A673 (cell line): Measurements from ENCODE around the gene CHAT. TPM values are rescaled to one million over a fixed set of nuclear protein-coding genes. Genes with fewer than 3 reads are reported as not detected.

Experiments used
- BruUV-seq: library from RNA; stranded (reverse); fragments of 400-500 nt; replicated peaks from 2 replicates; lab custom pipeline; 2021; lab: Mats Ljungman, UMichigan
- CTCF ChIA-PET: fragments of 300-600 bp; sonication (Branson Sonifier 250); formaldehyde crosslinking; loops from one replicate; lab custom pipeline; 2022; ENCODE audit warnings: antibody characterized with exemption; lab: Charles Lee
- POLR2A ChIA-PET: fragments of 300-600 bp; sonication (Branson Sonifier 250); formaldehyde crosslinking; loops from one replicate; lab custom pipeline; 2022; ENCODE audit warnings: antibody characterized with exemption; ENCODE audit not compliant: low non-redundant PET; lab: Charles Lee
- DNase-seq: peaks from one replicate; pipeline ENCODE4 v3.0.0-alpha.2; 2015; ENCODE audit warnings: low spot score
- H3K27ac ChIP-seq: fragments of 200-600 bp; sonication (generic); 2 replicates; pipeline ENCODE4 v1.5.1; 2016; ENCODE audit warnings: mixed run types, low read depth, mild to moderate bottlenecking, mixed read lengths, antibody characterized with exemption, low read length; ENCODE audit not compliant: poor library complexity, severe bottlenecking
- H3K27me3 ChIP-seq: fragments of 200-600 bp; sonication (generic); replicated peaks from 2 replicates; pipeline ENCODE4 v1.6.1; 2017; ENCODE audit warnings: mixed run types, low read depth, mild to moderate bottlenecking, mixed read lengths, antibody characterized with exemption, low read length; ENCODE audit not compliant: insufficient read depth, poor library complexity
- H3K36me3 ChIP-seq: fragments of 200-600 bp; sonication (generic); 2 replicates; pipeline ENCODE4 v1.6.1; 2016; ENCODE audit warnings: mixed run types, mild to moderate bottlenecking, mixed read lengths, antibody characterized with exemption, low read length; ENCODE audit not compliant: insufficient read depth, poor library complexity, severe bottlenecking
- H3K4me1 ChIP-seq: fragments of 200-600 bp; sonication (generic); 2 replicates; pipeline ENCODE4 v1.6.1; 2017; ENCODE audit warnings: mixed run types, mild to moderate bottlenecking, mixed read lengths, antibody characterized with exemption, low read length; ENCODE audit not compliant: insufficient read depth, poor library complexity, severe bottlenecking
- H3K4me3 ChIP-seq: fragments of 200-600 bp; sonication (generic); 2 replicates; pipeline ENCODE4 v1.5.1; 2016; ENCODE audit warnings: low read depth, mixed run types, mild to moderate bottlenecking, mixed read lengths, low read length; ENCODE audit not compliant: poor library complexity, severe bottlenecking
- H3K9me3 ChIP-seq: fragments of 200-600 bp; sonication (generic); 2 replicates; pipeline ENCODE4 v1.6.1; 2016; ENCODE audit warnings: mixed run types, low read depth, mild to moderate bottlenecking, mixed read lengths, antibody characterized with exemption, low read length; ENCODE audit not compliant: poor library complexity, severe bottlenecking
- EZH2 ChIP-seq: fragments of 200-600 bp; sonication (generic); IDR thresholded peaks from 2 replicates; pipeline ENCODE4 v1.6.1; 2017; ENCODE audit warnings: borderline replicate concordance, low read depth, mild to moderate bottlenecking, mixed read lengths, antibody characterized with exemption, low read length; ENCODE audit not compliant: poor library complexity, severe bottlenecking
- intact Hi-C: fragments of 100-400 bp; cut with micrococcal nuclease; formaldehyde crosslinking; loops from one replicate; pipeline ENCODE4 v1.10.0; 2022; ENCODE audit not compliant: unreplicated experiment
- total RNA-seq: library from RNA; stranded (reverse); gene quantifications from 2 replicates; pipeline ENCODE4 v1.2.3, GENCODE V29; 2021
- TF ChIP-seq, protein P1 (sequence below): fragments of 300-800, 200-600 bp; sonication (generic); conservative IDR thresholded peaks from 2 replicates; pipeline ENCODE4 v1.5.1; 2017; ENCODE audit warnings: low read depth, mild to moderate bottlenecking, antibody characterized with exemption, low read length, moderate library complexity, mixed read lengths

Gene CHAT
- total RNA-seq, 1 experiment from 2014 or later = 0.56 TPM

DNA sequence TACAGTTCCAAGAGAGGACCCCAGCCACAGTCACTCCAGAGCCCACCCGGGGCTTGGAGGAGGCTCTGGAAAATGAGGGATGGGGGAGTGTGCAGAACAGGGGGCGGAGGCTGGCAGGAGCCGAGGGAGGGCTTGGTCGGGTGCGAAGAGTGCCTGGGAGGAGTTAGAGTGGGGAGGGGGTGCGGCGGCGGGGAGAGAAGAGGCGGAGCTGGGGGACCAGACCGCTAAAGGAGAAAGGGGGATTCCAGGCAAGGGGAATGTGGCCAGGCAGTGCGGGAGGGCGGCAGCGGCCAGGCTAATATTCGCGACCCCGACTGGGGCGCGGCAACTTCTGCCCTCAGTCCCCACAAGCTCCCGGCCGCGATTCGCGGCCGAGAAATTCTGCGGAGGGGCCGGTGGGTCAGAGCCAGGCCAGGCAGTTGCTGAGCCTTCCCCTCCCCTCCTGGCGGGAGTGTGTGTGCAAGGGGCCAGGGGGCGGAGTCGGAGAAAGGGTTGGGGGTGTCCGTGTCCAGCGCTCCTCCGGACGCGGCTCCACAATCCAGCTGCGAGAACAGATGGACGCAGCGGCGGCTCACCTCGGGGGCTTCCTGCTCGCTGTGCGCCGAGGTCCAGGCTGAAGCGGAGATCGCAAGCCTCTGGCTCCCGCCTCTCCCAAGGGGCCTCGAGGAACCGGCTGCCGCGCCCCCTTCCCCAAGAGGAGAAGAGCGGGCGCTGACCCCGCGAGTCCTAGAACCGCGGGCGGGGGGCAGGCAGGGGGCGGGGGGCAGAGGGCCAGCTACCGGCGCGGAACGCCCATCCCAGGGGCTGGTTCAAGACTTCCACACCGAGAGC lies 4.3 kb upstream of the CHAT start:
- no peak for DNase-seq
- Histone ChIP-seq H3K36me3 (no peaks in the 10 kb centered on the region), H3K27me3 (peaks cover 73% of the 10 kb centered on the region), H3K27ac (no peak overlapping the region), H3K4me3 (peak overlapping the region; percentile 40), H3K4me1 (peaks cover 11% of the 10 kb centered on the region), H3K9me3 (no peaks in the 10 kb centered on the region)
- TF ChIP-seq, protein P1, sequence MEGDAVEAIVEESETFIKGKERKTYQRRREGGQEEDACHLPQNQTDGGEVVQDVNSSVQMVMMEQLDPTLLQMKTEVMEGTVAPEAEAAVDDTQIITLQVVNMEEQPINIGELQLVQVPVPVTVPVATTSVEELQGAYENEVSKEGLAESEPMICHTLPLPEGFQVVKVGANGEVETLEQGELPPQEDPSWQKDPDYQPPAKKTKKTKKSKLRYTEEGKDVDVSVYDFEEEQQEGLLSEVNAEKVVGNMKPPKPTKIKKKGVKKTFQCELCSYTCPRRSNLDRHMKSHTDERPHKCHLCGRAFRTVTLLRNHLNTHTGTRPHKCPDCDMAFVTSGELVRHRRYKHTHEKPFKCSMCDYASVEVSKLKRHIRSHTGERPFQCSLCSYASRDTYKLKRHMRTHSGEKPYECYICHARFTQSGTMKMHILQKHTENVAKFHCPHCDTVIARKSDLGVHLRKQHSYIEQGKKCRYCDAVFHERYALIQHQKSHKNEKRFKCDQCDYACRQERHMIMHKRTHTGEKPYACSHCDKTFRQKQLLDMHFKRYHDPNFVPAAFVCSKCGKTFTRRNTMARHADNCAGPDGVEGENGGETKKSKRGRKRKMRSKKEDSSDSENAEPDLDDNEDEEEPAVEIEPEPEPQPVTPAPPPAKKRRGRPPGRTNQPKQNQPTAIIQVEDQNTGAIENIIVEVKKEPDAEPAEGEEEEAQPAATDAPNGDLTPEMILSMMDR = no peak
- peak; percentile 60 for TF ChIP-seq EZH2
- BruUV-seq = no TSS peak
- ChIA-PET CTCF (no interaction called here), POLR2A (interaction anchor here (0.6 kb wide), 1 partner anchor 33 kb away, joined by 8 read pairs; no protein-coding TSS in a partner anchor)
- intact Hi-C loops = no loop called here

DNA sequence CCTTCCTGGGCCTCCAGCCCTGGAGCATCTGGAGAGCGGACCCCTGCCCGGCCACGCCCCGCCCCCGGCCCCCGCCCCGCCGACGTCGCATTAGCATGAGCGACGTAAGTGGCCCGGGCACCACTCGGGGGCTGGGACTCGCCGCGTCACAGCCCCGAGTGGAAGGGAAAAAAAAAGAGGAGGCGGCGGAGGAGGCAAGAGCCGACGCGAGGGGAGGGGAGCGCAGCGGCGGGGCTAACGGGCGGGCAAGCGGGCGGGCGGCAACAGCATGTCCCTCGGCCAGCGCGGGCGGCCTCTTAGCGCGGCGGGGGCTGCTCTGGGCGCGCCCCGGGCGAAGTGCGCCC lies 3.8 kb upstream of the CHAT start, which contains the start of gene SLC18A3:
Gene SLC18A3, plus strand, starts transcription at position 197 of the 344 bp plus-strand sequence. CDS start 431 bp downstream, outside the sequence.
- H3K27ac ChIP-seq = no peak within 1 kb of the TSS
- BruUV-seq = no TSS peak
- intact Hi-C loops = no loop called here
- TF ChIP-seq EZH2 = no peak
- TF ChIP-seq, protein P1 = no peak
- H3K4me3 ChIP-seq = peak within 1 kb of the TSS; percentile 40
- no peaks in the 10 kb centered on the region for H3K9me3 ChIP-seq
- POLR2A ChIA-PET = no interaction called here
- H3K36me3 ChIP-seq = no peaks in the 10 kb centered on the region
- peak; percentile 28 for DNase-seq
- peaks cover 79% of the 10 kb centered on the region for H3K27me3 ChIP-seq
- CTCF ChIA-PET = no interaction called here
- peaks cover 11% of the 10 kb centered on the region for H3K4me1 ChIP-seq

GRCh38 chr10:49610458-49611165 lies 3.2 kb upstream of the CHAT start:
- no TSS peak for BruUV-seq
- CTCF ChIA-PET = no interaction called here
- Histone ChIP-seq H3K36me3 (no peaks in the 10 kb centered on the region), H3K4me3 (peak overlapping the region; percentile 40), H3K9me3 (no peaks in the 10 kb centered on the region), H3K4me1 (peaks cover 11% of the 10 kb centered on the region), H3K27ac (no peak overlapping the region), H3K27me3 (peaks cover 84% of the 10 kb centered on the region)
- DNase-seq = no peak
- TF ChIP-seq, protein P1 = no peak
- peak; percentile 87 for TF ChIP-seq EZH2
- intact Hi-C loops = no loop called here
- POLR2A ChIA-PET = no interaction called here
